ENCODE results near the gene NMT1. TPM values are rescaled to one million over a fixed set of nuclear protein-coding genes. Genes with fewer than 3 reads are reported as not detected.
"Not testable (repeated sequence)": the region's sequence is repeated elsewhere in the genome, so short reads cannot be mapped to it uniquely, and the experiment has no call there.

Gene NMT1
- total RNA-seq, 1 donor from 2014 or later, result 114 TPM

GRCh38 chr17:45032174-45032541 lies 29.0 kb upstream of the NMT1 start:
- intact Hi-C loops (cut with micrococcal nuclease), result no loop called here
- ATAC-seq, result no peak

GRCh38 chr17:45034599-45034998 lies 26.5 kb upstream of the NMT1 start:
- intact Hi-C loops (cut with micrococcal nuclease), result no loop called here
- ATAC-seq, result no peak
- no peak for DNase-seq

More at GRCh38 chr17:45032174-45032541, 29.0 kb upstream of the NMT1 start:
- DNase-seq, result no peak

GRCh38 chr17:45035848-45036247 lies 25.3 kb upstream of the NMT1 start:
- ATAC-seq (no peak), DNase-seq (no peak)
- intact Hi-C loops (cut with micrococcal nuclease), result no loop called here

GRCh38 chr17:45036691-45037090 lies 24.4 kb upstream of the NMT1 start:
- intact Hi-C loops (cut with micrococcal nuclease), result no loop called here
- ATAC-seq (no peak), DNase-seq (no peak)

- ATAC-seq (peak; percentile 30), DNase-seq (peak; percentile 46)
- intact Hi-C loops (cut with micrococcal nuclease), result no loop called here
These were observed 22.1 kb upstream of the NMT1 start for GRCh38 chr17:45038728-45039634.

GRCh38 chr17:45040459-45040858 lies 20.7 kb upstream of the NMT1 start:
- intact Hi-C loops (cut with micrococcal nuclease), result no loop called here

GRCh38 chr17:45042346-45043120 lies 18.6 kb upstream of the NMT1 start:
- no peak for ATAC-seq
- intact Hi-C loops (cut with micrococcal nuclease), result no loop called here
- DNase-seq, result no peak

More at GRCh38 chr17:45040459-45040858, 20.7 kb upstream of the NMT1 start:
- ATAC-seq (no peak), DNase-seq (no peak)

- peak; percentile 9 for ATAC-seq
- no peak for DNase-seq
- intact Hi-C loops (cut with micrococcal nuclease), result no loop called here
These were observed 17.1 kb upstream of the NMT1 start for GRCh38 chr17:45043813-45044540.

GRCh38 chr17:45046537-45047125 lies 14.5 kb upstream of the NMT1 start:
- intact Hi-C loops (cut with micrococcal nuclease), result no loop called here
- ATAC-seq (no peak), DNase-seq (no peak)

GRCh38 chr17:45048795-45049563 lies 12.1 kb upstream of the NMT1 start:
- intact Hi-C loops (cut with micrococcal nuclease), result no loop called here
- DNase-seq, result no peak
- no peak for ATAC-seq

GRCh38 chr17:45050481-45051059 lies 10.5 kb upstream of the NMT1 start:
- ATAC-seq (peak; percentile 10), DNase-seq (no peak)
- intact Hi-C loops (cut with micrococcal nuclease), result no loop called here

GRCh38 chr17:45051060-45051719 lies 9.9 kb upstream of the NMT1 start, which contains the start of gene DCAKD:
Gene DCAKD, minus strand, starts transcription at chr17:45051632. Its CDS starts 16,747 bp downstream, at chr17:45034885.
- ATAC-seq, result peak; percentile 99
- DNase-seq, result peak; percentile 97
- intact Hi-C loops (cut with micrococcal nuclease), result no loop called here

GRCh38 chr17:45051720-45052051 lies 9.4 kb upstream of the NMT1 start:
- ATAC-seq; intact Hi-C loops (cut with micrococcal nuclease); DNase-seq: not testable (repeated sequence)

- DNase-seq (peak; percentile 49), ATAC-seq (peak; percentile 2)
- intact Hi-C loops (cut with micrococcal nuclease), result no loop called here
These were observed 8.9 kb upstream of the NMT1 start for GRCh38 chr17:45052052-45052772.

- ATAC-seq (peak; percentile 20), DNase-seq (no peak)
- intact Hi-C loops (cut with micrococcal nuclease), result no loop called here
These were observed 728 bp upstream of the NMT1 start for GRCh38 chr17:45060382-45060796.

- no peak for ATAC-seq
- intact Hi-C loops (cut with micrococcal nuclease), result no loop called here
- no peak for DNase-seq
These were observed 589 bp downstream of the NMT1 start for GRCh38 chr17:45061606-45062205.

GRCh38 chr17:45063198-45063597 lies 2.1 kb downstream of the NMT1 start:
- intact Hi-C loops (cut with micrococcal nuclease), result no loop called here
- no peak for ATAC-seq

More at GRCh38 chr17:45063198-45063597, 2.1 kb downstream of the NMT1 start:
- no peak for DNase-seq

All from left ventricle myocardium superior (tissue), 1 donor.